Smooth muscle cell (in vitro differentiated cells): ENCODE data around the gene IFI6. TPM values are rescaled to one million over a fixed set of nuclear protein-coding genes. Genes with fewer than 3 reads are reported as not detected.

Experiments
- DNase-seq: peaks from one replicate; lab custom pipeline; 2025; ENCODE audit not compliant: unreplicated experiment; lab: John Stamatoyannopoulos, UW
- H2AFZ ChIP-seq: fragments of 200-600 bp; sonication (generic); 2 replicates; pipeline ENCODE4 v1.6.0; 2016; ENCODE audit warnings: antibody characterized with exemption, low read depth, mild to moderate bottlenecking
- H3F3A ChIP-seq: fragments of 200-600 bp; sonication (generic); 2 replicates; pipeline ENCODE4 v1.6.0; 2017; ENCODE audit warnings: antibody characterized with exemption, low read depth
- H3K27ac ChIP-seq: fragments of 200-600 bp; sonication (generic); 2 replicates; pipeline ENCODE4 v1.5.1; 2016; ENCODE audit warnings: low read depth, mild to moderate bottlenecking
- H3K27me3 ChIP-seq: fragments of 200-600 bp; sonication (generic); 2 replicates; pipeline ENCODE4 v1.6.1; 2016; ENCODE audit warnings: low read depth, mild to moderate bottlenecking
- H3K36me3 ChIP-seq: fragments of 200-600 bp; sonication (generic); 2 replicates; pipeline ENCODE4 v1.5.1; 2016; ENCODE audit warnings: low read depth
- H3K4me1 ChIP-seq: fragments of 200-600 bp; sonication (generic); 2 replicates; pipeline ENCODE4 v1.5.1; 2016; ENCODE audit warnings: low read depth
- H3K4me2 ChIP-seq: fragments of 200-600 bp; sonication (generic); 2 replicates; pipeline ENCODE4 v1.6.0; 2016; ENCODE audit warnings: mild to moderate bottlenecking
- H3K4me3 ChIP-seq: fragments of 200-600 bp; sonication (generic); 2 replicates; pipeline ENCODE4 v1.5.1; 2016; ENCODE audit warnings: mild to moderate bottlenecking
- H3K79me2 ChIP-seq: fragments of 200-600 bp; sonication (generic); 2 replicates; pipeline ENCODE4 v1.6.0; 2016; ENCODE audit warnings: low read depth, mild to moderate bottlenecking
- H3K9ac ChIP-seq: fragments of 200-600 bp; sonication (generic); 2 replicates; pipeline ENCODE4 v1.6.0; 2016; ENCODE audit warnings: low read depth
- H3K9me3 ChIP-seq: fragments of 200-600 bp; sonication (generic); replicated peaks from 2 replicates; pipeline ENCODE4 v1.5.1; 2016; ENCODE audit warnings: low read depth
- H4K20me1 ChIP-seq: fragments of 200-600 bp; sonication (generic); 2 replicates; pipeline ENCODE4 v1.6.0; 2016; ENCODE audit warnings: low read depth
- CTCF ChIP-seq: fragments of 200-600 bp; sonication (generic); IDR thresholded peaks from 2 replicates; pipeline ENCODE4 v1.5.1; 2017; ENCODE audit warnings: borderline replicate concordance, mild to moderate bottlenecking, antibody characterized with exemption; ENCODE audit not compliant: insufficient read depth, poor library complexity, severe bottlenecking
- WGBS: methylation state at CpG from one replicate; pipeline ENCODE4 v1.1.7; 2016; ENCODE audit warnings: low lambda C conversion rate; 5-methylcytosine and 5-hydroxymethylcytosine counted together
- polyA plus RNA-seq: library from polyadenylated mRNA; unstranded; fragments of >200 nt; fragmentation: Nextera tagmentation; extraction: Ambion mirVana; gene quantifications from 2 replicates; pipeline ENCODE4 v1.2.1, GENCODE V29; 2016
- total RNA-seq: library from RNA; depleted of rRNA; stranded (reverse); fragments of >200 nt; gene quantifications from 2 replicates; pipeline ENCODE4 v1.2.3, GENCODE V29; 2014

Gene IFI6
- total and polyA plus RNA-seq, 2 experiments from 2014 or later, result 26.7 to 43.7 TPM

DNA sequence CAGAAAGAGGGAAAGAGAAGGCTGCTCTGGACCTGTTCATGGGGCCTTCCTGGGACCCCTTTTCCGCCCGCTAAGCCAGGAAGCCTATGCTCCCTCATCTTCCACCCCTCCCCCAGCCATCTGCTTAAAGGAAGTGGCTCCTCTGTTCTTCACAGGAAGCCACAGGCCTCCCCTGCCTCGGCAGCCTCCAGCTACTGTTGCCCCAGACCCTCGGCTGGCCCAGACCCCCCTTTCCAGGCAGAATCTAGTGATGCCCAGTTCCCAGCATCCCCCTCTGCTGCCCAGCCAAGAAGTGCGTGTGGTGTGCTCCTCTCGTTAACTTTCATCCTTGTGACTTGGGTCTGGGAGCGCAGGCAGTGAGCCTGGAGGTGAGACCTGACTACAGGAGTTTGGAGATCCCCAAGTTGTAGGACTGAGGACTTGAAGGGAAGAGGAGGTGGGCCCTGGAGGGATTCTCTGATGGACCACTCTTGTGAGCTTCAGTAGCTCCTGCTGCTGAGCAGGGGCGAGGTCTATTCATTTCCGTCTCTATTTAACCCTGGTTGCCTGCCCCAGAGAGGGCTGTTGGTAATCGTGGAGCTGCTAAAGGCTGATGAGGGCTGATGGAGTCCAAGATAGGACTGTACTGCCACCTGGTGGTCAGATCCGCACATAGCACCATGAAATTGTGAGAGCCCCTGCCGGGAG lies 9.1 kb downstream of the IFI6 start:
- H4K20me1 ChIP-seq, result no peaks in the 10 kb centered on the region
- no peaks in the 10 kb centered on the region for H3K9me3 ChIP-seq
- no peak overlapping the region for H3K9ac ChIP-seq
- no peaks in the 10 kb centered on the region for H3K36me3 ChIP-seq
- peak; percentile 76 for TF ChIP-seq CTCF
- peak overlapping the region; percentile 59 for H2AFZ ChIP-seq
- DNase-seq, result peak; percentile 77
- no peak overlapping the region for H3K27ac ChIP-seq
- WGBS, result 34% methylated on average over 12 of the region's 12 CpGs
- no peak overlapping the region for H3K4me3 ChIP-seq
- no peak overlapping the region for H3K4me2 ChIP-seq
- peaks cover 13% of the 10 kb centered on the region for H3F3A ChIP-seq
- H3K79me2 ChIP-seq, result no peaks in the 10 kb centered on the region
- no peaks in the 10 kb centered on the region for H3K27me3 ChIP-seq
- H3K4me1 ChIP-seq, result peaks cover 11% of the 10 kb centered on the region

DNA sequence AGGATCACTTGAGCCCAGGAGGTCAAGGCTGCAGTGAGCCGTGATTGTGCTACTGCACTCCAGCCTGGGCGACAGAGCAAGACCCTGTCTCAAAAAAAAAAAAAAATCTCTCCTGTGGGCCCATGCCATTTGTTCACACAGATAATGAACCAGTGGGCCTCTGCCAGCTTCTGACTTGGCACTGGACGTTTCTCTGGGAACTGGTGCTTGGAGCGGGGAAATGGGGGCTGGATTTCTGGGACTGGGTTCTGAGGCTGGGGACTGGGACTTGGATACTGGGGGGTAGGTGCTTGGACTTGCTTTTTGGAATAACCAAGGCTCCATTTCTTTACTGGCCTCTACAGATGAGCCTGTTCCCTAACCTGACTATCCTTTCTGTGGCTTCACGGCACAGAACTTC lies 9.7 kb downstream of the IFI6 start:
- TF ChIP-seq CTCF, result no peak
- Histone ChIP-seq H3K79me2 (no peaks in the 10 kb centered on the region), H3F3A (peaks cover 13% of the 10 kb centered on the region), H2AFZ (no peak overlapping the region), H3K4me3 (no peak overlapping the region), H3K27me3 (no peaks in the 10 kb centered on the region), H3K9me3 (no peaks in the 10 kb centered on the region), H3K9ac (no peak overlapping the region), H3K36me3 (no peaks in the 10 kb centered on the region), H3K4me2 (no peak overlapping the region), H4K20me1 (no peaks in the 10 kb centered on the region), H3K27ac (no peak overlapping the region), H3K4me1 (peaks cover 11% of the 10 kb centered on the region)
- WGBS, result 89% methylated on average over 5 of the region's 5 CpGs
- DNase-seq, result no peak

DNA sequence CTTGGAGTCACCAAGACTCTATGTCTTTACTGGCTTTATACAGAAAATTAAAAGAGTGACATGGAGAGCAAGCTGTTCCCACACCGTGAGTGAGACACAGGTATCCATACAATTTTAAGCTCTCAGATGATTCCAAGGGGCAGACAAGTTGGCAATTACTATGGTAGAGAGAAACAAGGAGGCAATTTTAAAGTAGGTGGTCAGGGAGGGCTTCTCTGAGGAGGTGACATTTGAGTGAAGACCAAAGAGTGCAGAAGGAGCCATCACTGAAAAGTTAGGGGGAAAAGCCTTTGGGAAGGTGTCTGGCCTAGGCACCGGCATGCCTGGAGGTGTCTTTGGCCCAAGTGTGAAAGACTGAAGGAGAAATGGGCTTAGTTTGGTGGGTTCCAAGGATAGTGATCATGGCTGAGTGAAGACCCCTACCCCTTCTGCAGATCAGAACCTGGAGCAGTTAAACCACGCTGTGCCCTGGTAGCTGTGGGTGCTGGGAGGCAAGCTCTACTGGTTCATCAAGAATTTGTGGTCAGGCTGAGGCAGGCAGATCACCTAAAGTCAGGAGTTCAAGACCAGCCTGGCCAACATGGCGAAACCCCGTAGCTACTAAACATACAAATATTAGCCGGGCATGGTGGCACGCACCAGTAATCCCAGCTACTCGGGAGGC lies 10.4 kb downstream of the IFI6 start:
- H3K27ac ChIP-seq, result no peak overlapping the region
- no peak overlapping the region for H2AFZ ChIP-seq
- H3K27me3 ChIP-seq, result no peaks in the 10 kb centered on the region
- no peak overlapping the region for H3K4me2 ChIP-seq
- no peak overlapping the region for H3K4me3 ChIP-seq
- H3K79me2 ChIP-seq, result no peaks in the 10 kb centered on the region
- no peaks in the 10 kb centered on the region for H3K9me3 ChIP-seq
- no peaks in the 10 kb centered on the region for H3K36me3 ChIP-seq
- 97% methylated on average over 8 of the region's 8 CpGs for WGBS
- H4K20me1 ChIP-seq, result no peaks in the 10 kb centered on the region
- DNase-seq, result no peak
- no peak for TF ChIP-seq CTCF
- peaks cover 11% of the 10 kb centered on the region for H3K4me1 ChIP-seq
- H3F3A ChIP-seq, result peaks cover 13% of the 10 kb centered on the region
- H3K9ac ChIP-seq, result no peak overlapping the region
